HG03025 (cell line): ENCODE data around the gene CPZ.
"Not testable (repeated sequence)": the region's sequence is repeated elsewhere in the genome, so short reads cannot be mapped to it uniquely, and the experiment has no call there.

Experiments used
- ATAC-seq: cut with Tn5 transposase; IDR thresholded peaks from one replicate; pipeline ENCODE4 v1.9.1; 2021; ENCODE audit warnings: mild to moderate bottlenecking, moderate library complexity; ENCODE audit not compliant: unreplicated experiment, low FRiP score

The CPZ gene

DNA sequence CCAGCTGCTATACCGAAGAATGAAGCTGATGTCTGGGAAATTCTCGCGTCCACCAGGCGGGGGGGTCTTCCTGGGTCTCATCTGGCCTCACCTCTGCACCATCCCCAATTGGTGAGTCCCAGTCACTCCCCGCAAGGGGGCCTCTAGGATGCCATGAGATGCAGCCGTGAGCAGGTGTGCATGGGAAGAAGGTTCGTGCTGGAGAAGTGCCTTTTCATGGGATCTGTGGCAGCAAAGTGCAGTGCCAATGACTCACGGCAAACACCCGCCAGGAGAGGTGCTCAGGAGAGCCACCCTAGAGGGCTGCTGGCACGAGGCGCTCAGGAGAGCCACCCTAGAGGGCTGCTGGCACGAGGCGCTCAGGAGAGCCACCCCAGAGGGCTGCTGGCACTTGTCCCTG lies 55.1 kb downstream of the CPZ start:
- ATAC-seq = no peak

- ATAC-seq = no peak
Measured at GRCh38 chr4:8648296-8648695, 55.7 kb downstream of the CPZ start.

- no peak for ATAC-seq
Measured at GRCh38 chr4:8648816-8649630, 56.5 kb downstream of the CPZ start.

- no peak for ATAC-seq
Measured at GRCh38 chr4:8649631-8650361, 57.2 kb downstream of the CPZ start.

- ATAC-seq = no peak
Measured at GRCh38 chr4:8651661-8652180, 59.2 kb downstream of the CPZ start.

GRCh38 chr4:8652181-8653078 lies 59.9 kb downstream of the CPZ start:
- ATAC-seq = no peak

DNA sequence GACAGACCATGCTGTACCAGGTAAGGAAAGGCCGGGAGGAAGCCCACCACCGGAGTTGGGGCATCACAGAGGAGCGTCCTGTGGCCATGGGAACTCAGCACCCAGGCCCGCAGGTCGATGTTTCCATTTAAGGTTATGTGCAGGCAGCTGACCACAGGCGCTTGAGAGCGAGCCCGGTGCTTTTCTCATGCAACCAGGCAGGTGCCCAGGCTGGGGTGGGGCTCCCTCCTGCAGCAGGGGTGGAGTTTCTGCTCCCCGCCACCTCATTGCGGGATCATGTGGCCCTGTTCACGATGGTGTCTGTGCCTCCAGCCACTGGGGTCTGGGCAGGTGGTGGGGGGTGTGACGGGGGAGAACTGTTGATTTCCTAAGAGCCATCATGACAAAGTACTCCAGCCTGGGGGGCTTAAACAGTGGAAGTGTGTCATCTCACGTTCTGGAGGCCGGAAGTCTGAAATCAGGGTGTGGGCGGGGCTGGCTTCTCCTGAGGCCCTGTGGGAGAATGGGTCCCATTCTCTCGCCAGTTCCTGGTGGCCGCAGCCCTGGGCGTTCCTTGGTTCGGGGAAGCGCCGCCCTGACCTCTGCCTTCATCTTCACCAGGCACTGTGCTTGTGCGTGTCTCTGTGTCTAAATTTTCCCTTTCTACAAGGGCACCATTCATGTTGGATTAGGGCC lies 60.9 kb downstream of the CPZ start:
- no peak for ATAC-seq

DNA sequence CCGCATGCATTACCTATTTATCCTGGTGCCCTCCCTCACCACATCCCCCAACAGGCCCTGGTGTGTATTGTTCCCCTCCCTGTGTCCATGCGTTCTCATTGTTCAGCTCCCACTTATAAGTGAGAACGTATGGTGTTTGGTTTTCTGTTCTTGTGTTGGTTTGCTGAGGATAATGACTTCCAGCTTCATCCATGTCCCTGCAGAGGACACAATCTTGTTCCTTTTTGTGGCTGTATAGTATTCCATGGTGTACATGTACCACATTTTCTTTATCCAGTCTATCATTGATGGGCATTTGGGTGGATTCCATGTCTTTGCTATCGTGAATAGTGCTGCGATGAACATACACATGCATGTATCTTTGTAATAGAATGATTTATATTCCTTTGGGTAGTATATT lies 61.6 kb downstream of the CPZ start:
- ATAC-seq = not testable (repeated sequence)

DNA sequence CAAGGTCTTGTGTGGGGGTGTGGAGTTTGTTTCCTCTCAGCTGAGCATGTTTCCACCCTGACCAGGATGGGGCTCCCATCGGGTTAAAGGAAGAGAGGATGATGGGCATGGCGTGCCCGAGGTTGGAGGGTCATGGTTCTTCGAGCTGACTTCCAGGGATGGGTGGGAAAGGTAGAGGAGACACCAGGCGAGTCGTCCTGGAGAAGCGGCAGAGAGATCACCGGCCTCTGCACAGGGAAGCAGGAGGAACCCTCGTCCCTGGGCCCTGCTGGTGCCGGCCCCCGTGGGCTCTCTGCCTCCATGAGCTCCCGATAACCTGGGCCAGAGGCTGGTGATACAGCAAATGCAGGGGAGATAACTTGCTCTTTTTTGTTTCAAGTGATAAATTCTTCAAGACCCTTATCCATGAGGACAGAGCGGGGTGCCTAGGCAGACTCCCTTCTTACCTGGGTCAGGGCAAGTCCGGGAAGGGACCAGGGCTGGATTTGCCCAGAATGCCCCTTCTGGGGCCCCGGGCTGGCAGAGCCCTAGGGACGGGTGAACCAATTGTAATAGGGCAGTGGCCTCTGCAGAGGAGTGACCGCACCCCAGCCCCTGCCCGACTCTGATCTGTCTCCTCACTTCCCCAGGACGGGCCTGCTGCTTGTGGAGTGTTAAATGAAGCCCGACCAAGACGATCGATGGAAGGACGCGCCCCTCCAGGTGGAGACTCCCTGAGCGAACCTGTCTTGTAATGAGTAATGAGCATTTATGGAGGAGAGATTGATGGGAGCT lies 63.0 kb downstream of the CPZ start:
- ATAC-seq = no peak

DNA sequence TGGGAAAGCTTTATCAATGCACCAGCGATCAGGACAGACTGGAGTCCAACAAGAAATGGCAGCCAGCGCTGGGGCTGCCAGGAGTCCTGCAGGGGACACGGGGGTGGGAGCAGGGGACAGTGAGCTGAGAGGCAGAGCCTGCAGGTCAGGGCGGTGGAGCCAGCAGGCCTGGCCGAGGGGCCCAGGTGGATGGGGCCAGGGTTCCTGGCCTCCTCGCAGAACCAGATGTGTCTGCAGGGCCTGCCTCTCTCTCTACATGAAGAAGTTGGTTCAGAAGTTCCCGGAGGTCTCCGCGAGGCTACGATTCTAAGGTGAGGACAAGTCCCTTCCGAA lies 63.6 kb downstream of the CPZ start:
- ATAC-seq = no peak

DNA sequence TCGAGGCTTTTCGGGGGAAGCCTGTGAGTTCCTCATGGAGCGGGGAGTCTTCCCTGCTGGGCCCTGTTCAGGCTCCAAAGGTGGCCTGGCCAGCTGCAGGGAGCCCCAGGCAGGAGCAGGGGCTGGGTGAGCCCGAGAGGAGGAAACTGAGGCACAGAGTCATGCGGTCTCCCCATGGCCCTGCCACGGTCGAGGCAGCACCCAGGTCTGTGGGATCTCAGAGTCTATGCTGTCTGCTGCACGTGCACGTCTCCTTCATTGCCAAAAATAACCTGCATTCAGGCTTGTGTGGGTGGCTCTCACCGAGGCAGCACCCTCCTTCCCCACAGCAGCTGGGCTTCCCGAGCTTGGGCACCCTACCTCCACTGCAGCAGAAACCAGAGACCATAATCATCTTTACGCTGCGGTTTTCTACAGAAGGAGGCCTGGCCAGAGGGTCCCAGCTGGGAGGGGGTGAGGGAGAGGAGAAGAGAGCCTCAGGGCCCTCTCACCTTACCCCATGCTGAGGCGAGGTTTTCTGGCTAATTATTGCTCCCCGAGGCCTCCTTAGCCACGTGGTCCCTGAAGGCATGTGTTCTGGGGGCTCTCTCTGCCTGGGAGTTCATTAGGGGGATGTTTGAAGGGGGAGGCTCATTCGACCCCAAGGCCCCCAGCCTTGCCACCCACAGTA lies 64.3 kb downstream of the CPZ start:
- ATAC-seq = no peak

- ATAC-seq = no peak
Measured at GRCh38 chr4:8657381-8658088, 65.0 kb downstream of the CPZ start.

- ATAC-seq = no peak
Measured at GRCh38 chr4:8662776-8663175, 70.2 kb downstream of the CPZ start.

DNA sequence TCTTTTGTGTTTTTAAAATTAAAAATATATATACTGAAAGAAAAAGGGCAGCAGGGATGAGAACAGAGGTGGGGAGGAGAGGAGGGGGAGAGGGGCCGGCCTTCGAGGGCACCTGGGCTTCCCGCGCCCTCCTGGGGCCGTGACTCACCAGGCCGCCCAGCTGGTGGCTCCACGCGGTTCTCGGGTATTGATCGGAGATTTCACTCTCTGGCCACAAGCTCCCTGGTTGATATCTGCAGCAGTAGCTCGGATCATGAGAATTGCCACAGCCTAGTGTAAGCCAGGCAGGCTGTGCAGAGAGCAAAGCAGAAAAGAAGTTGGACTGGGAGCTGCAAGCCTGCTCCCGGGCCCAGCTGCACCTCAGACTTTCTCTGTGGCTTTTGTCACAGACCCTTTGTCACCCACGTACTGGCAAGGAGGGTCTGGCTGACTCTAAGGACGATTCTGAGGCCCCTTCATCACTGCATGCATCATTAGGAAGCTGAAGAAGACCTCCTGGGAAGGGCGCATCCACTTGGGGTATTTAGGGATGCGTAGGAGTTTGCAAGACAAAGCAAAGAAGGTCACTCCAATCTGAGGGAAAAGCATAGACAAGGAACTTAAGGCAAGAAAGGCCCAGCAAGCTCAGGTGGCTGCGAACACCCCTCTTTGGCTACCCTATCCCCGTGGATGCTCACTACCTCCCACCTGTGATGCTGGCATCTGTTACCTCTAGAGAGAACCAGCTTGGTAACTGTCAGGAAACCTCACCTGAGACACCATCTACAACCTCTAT lies 71.7 kb downstream of the CPZ start:
- no peak for ATAC-seq

GRCh38 chr4:8664976-8665375 lies 72.4 kb downstream of the CPZ start:
- ATAC-seq = no peak

GRCh38 chr4:8665406-8666360 lies 73.1 kb downstream of the CPZ start:
- no peak for ATAC-seq

- ATAC-seq = no peak
Measured at GRCh38 chr4:8666581-8666980, 74.0 kb downstream of the CPZ start.
